HEK293 (cell line): ENCODE measurements around the gene CHMP1B.

Experiments
- CTCF ChIA-PET: fragments of 350-600 bp; formaldehyde crosslinking; extraction: SDS; loops from one replicate; lab custom pipeline; 2021; ENCODE audit warnings: antibody characterized with exemption; lab: Yijun Ruan, JAX
- POLR2A ChIA-PET: fragments of 300-600 bp; formaldehyde crosslinking; extraction: SDS; loops from one replicate; lab custom pipeline; 2020; ENCODE audit warnings: antibody characterized with exemption, inconsistent platforms; lab: Yijun Ruan, JAX
- H3K27ac ChIP-seq: fragments of 200-500 bp; sonication (Bioruptor generic); 2 replicates; pipeline ENCODE4 v1.5.1; 2014; ENCODE audit warnings: low read depth, low read length, control low read depth, inconsistent platforms; ENCODE audit errors: extremely low read depth
- H3K36me3 ChIP-seq, 2 experiments: fragments of 200-500 bp in 1 of 2; sonication (Bioruptor generic) in 1 of 2; 1 replicate in 1 of 2; 2 replicates in 1 of 2; pipeline ENCODE4 v1.5.1; 2014 to 2017; ENCODE audit warnings: inconsistent platforms in 2 of 2, low read length in 2 of 2; ENCODE audit not compliant: control insufficient read depth in 2 of 2, insufficient read depth in 1 of 2
- H3K4me1 ChIP-seq: fragments of 200-500 bp; sonication (Bioruptor generic); 2 replicates; pipeline ENCODE4 v1.5.1; 2014; ENCODE audit warnings: mild to moderate bottlenecking, low read length, inconsistent platforms; ENCODE audit not compliant: control insufficient read depth, insufficient read depth
- H3K4me3 ChIP-seq: 2 replicates; pipeline ENCODE4 v1.5.1; 2011; ENCODE audit warnings: low read depth, mild to moderate bottlenecking, control low read depth, low read length, moderate library complexity
- H3K9me3 ChIP-seq: fragments of 200-500 bp; sonication (Bioruptor generic); 2 replicates; pipeline ENCODE4 v1.5.1; 2014; ENCODE audit warnings: low read depth, low read length, inconsistent platforms; ENCODE audit not compliant: control insufficient read depth, insufficient read depth
- GLIS1 ChIP-seq: fragments of 450-650 bp; formaldehyde crosslinking; IDR thresholded peaks from 2 replicates; pipeline ENCODE4 v1.5.1; 2016; ENCODE audit warnings: missing biosample characterization, missing genetic modification characterization
- KLF10 ChIP-seq: fragments of 450-650 bp; IDR thresholded peaks from 2 replicates; pipeline ENCODE4 v1.5.1; 2018; ENCODE audit warnings: missing biosample characterization, mild to moderate bottlenecking, missing genetic modification characterization
- KLF7 ChIP-seq: fragments of 450-650 bp; formaldehyde crosslinking; IDR thresholded peaks from 2 replicates; pipeline ENCODE4 v1.5.1; 2016; ENCODE audit warnings: missing biosample characterization, missing genetic modification characterization, borderline replicate concordance
- MZF1 ChIP-seq: fragments of 450-650 bp; formaldehyde crosslinking; IDR thresholded peaks from 2 replicates; pipeline ENCODE4 v1.5.1; 2017; ENCODE audit warnings: missing biosample characterization, missing genetic modification characterization, borderline replicate concordance
- ZBTB1 ChIP-seq: fragments of 450-650 bp; formaldehyde crosslinking; IDR thresholded peaks from 2 replicates; pipeline ENCODE4 v1.5.1; 2016; ENCODE audit warnings: missing biosample characterization, missing genetic modification characterization
- ZBTB8A ChIP-seq: fragments of 450-650 bp; formaldehyde crosslinking; IDR thresholded peaks from 2 replicates; pipeline ENCODE4 v1.5.1; 2016; ENCODE audit warnings: missing biosample characterization, missing genetic modification characterization
- ZNF114 ChIP-seq: fragments of 450-650 bp; formaldehyde crosslinking; IDR thresholded peaks from 2 replicates; pipeline ENCODE4 v1.5.0; 2017; ENCODE audit warnings: missing biosample characterization, missing genetic modification characterization
- ZNF146 ChIP-seq: fragments of 450-650 bp; formaldehyde crosslinking; IDR thresholded peaks from 2 replicates; pipeline ENCODE4 v1.5.1; 2016; ENCODE audit warnings: missing biosample characterization, missing genetic modification characterization
- ZNF174 ChIP-seq: fragments of 450-650 bp; formaldehyde crosslinking; IDR thresholded peaks from 2 replicates; pipeline ENCODE4 v1.5.0; 2017; ENCODE audit warnings: missing biosample characterization, mild to moderate bottlenecking, missing genetic modification characterization
- ZNF2 ChIP-seq: fragments of 450-650 bp; formaldehyde crosslinking; IDR thresholded peaks from 2 replicates; pipeline ENCODE4 v1.5.1; 2016; ENCODE audit warnings: missing biosample characterization, missing genetic modification characterization
- ZNF23 ChIP-seq: fragments of 450-650 bp; formaldehyde crosslinking; IDR thresholded peaks from 2 replicates; pipeline ENCODE4 v1.5.1; 2016; ENCODE audit warnings: missing biosample characterization, missing genetic modification characterization, borderline replicate concordance
- ZNF24 ChIP-seq: fragments of 450-650 bp; formaldehyde crosslinking; IDR thresholded peaks from 2 replicates; pipeline ENCODE4 v1.5.1; 2016; ENCODE audit warnings: missing biosample characterization, missing genetic modification characterization
- ZNF391 ChIP-seq: fragments of 450-650 bp; formaldehyde crosslinking; IDR thresholded peaks from 2 replicates; pipeline ENCODE4 v1.5.1; 2016; ENCODE audit warnings: low read depth, missing biosample characterization, missing genetic modification characterization, borderline replicate concordance
- ZNF394 ChIP-seq: fragments of 450-650 bp; formaldehyde crosslinking; IDR thresholded peaks from 2 replicates; pipeline ENCODE4 v1.5.1; 2016; ENCODE audit warnings: missing biosample characterization, missing genetic modification characterization, mild to moderate bottlenecking, moderate library complexity, borderline replicate concordance
- ZNF404 ChIP-seq: fragments of 450-650 bp; formaldehyde crosslinking; IDR thresholded peaks from 2 replicates; pipeline ENCODE4 v1.5.1; 2017; ENCODE audit warnings: missing biosample characterization, missing genetic modification characterization
- ZNF416 ChIP-seq: fragments of 450-650 bp; formaldehyde crosslinking; IDR thresholded peaks from 2 replicates; pipeline ENCODE4 v1.5.1; 2016; ENCODE audit warnings: missing biosample characterization, missing genetic modification characterization
- ZNF580 ChIP-seq: fragments of 450-650 bp; formaldehyde crosslinking; IDR thresholded peaks from 2 replicates; pipeline ENCODE4 v1.5.1; 2016; ENCODE audit warnings: missing biosample characterization, missing genetic modification characterization
- ZNF621 ChIP-seq: fragments of 450-650 bp; formaldehyde crosslinking; IDR thresholded peaks from 2 replicates; pipeline ENCODE4 v1.5.1; 2017; ENCODE audit warnings: missing biosample characterization, missing genetic modification characterization
- ZNF624 ChIP-seq: fragments of 450-650 bp; formaldehyde crosslinking; IDR thresholded peaks from 2 replicates; pipeline ENCODE4 v1.5.1; 2017; ENCODE audit warnings: missing biosample characterization, missing genetic modification characterization
- ZNF707 ChIP-seq: fragments of 450-650 bp; formaldehyde crosslinking; IDR thresholded peaks from 2 replicates; pipeline ENCODE4 v1.5.1; 2016; ENCODE audit warnings: missing biosample characterization, missing genetic modification characterization
- TF ChIP-seq, protein P1 (sequence below): fragments of 450-650 bp; formaldehyde crosslinking; IDR thresholded peaks from 2 replicates; pipeline ENCODE4 v1.5.1; 2016; ENCODE audit warnings: missing biosample characterization, missing genetic modification characterization, low read depth
- TF ChIP-seq, protein P2 (sequence below): fragments of 450-650 bp; IDR thresholded peaks from 2 replicates; pipeline ENCODE4 v1.5.1; 2018; ENCODE audit warnings: missing biosample characterization, missing genetic modification characterization
- TF ChIP-seq, protein P3 (sequence below): fragments of 450-650 bp; formaldehyde crosslinking; IDR thresholded peaks from 2 replicates; pipeline ENCODE4 v1.5.1; 2016; ENCODE audit warnings: missing biosample characterization, missing genetic modification characterization
- TF ChIP-seq, protein P4 (sequence below): fragments of 450-650 bp; formaldehyde crosslinking; IDR thresholded peaks from 2 replicates; pipeline ENCODE4 v1.5.1; 2017; ENCODE audit warnings: missing biosample characterization, mild to moderate bottlenecking, missing genetic modification characterization, moderate library complexity
- TF ChIP-seq, protein P5 (sequence below): fragments of 450-650 bp; formaldehyde crosslinking; IDR thresholded peaks from 2 replicates; pipeline ENCODE4 v1.5.1; 2017; ENCODE audit warnings: missing biosample characterization, missing genetic modification characterization
- TF ChIP-seq, protein P6 (sequence below): fragments of 450-650 bp; formaldehyde crosslinking; optimal IDR thresholded peaks from 2 replicates; pipeline ENCODE3; 2016; ENCODE audit warnings: missing biosample characterization, mild to moderate bottlenecking, missing genetic modification characterization

Gene CHMP1B

GRCh38 chr18:11801573-11801972 lies 49.6 kb upstream of the CHMP1B start:
- Histone ChIP-seq H3K36me3 (no peaks in the 10 kb centered on the region), H3K4me3 (no peak overlapping the region), H3K9me3 (no peaks in the 10 kb centered on the region), H3K4me1 (peaks cover 3% of the 10 kb centered on the region; the same call in 1 of the 2 replicates), H3K27ac (no peak overlapping the region)
- CTCF ChIA-PET: interaction anchor here (0.5 to 0.9 kb wide), 3 partner anchors 9 to 72 kb away, joined by 3 to 7 read pairs (median 3); no protein-coding TSS in a partner anchor
- POLR2A ChIA-PET: no interaction called here
- TF ChIP-seq ZNF146 (tag by site-specific recombination) (no peak), ZNF391 (no peak), MZF1 (no peak)
- TF ChIP-seq, protein P1, sequence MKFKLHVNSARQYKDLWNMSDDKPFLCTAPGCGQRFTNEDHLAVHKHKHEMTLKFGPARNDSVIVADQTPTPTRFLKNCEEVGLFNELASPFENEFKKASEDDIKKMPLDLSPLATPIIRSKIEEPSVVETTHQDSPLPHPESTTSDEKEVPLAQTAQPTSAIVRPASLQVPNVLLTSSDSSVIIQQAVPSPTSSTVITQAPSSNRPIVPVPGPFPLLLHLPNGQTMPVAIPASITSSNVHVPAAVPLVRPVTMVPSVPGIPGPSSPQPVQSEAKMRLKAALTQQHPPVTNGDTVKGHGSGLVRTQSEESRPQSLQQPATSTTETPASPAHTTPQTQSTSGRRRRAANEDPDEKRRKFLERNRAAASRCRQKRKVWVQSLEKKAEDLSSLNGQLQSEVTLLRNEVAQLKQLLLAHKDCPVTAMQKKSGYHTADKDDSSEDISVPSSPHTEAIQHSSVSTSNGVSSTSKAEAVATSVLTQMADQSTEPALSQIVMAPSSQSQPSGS (tag by site-specific recombination): peak; percentile 49; the same call in 1 of the 2 replicates

GRCh38 chr18:11802158-11802557 lies 49.1 kb upstream of the CHMP1B start:
- CTCF ChIA-PET: interaction anchor here (0.7 to 0.9 kb wide), 2 partner anchors 8 to 16 kb away, joined by 3 read pairs; no protein-coding TSS in a partner anchor

DNA sequence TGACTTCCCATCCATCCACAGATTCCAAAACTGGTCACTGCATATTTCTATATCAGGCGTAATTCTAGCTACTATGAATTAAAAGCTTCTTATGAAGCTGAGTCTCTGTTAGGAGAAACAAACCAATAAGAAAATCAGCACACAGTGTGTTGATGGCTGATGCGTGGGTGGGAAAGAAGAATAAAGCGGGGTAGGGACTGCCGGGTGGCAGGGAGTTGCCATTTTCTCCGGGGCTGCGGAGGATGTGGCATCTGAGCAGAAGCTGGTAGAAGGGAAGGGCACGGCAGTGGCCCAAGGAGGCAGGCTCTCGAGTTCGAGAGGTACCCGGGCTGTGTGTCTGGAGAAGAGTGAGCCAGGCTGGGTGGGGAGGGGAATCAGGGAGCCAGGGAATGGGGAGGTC lies 48.6 kb upstream of the CHMP1B start:
- Histone ChIP-seq H3K36me3 (no peaks in the 10 kb centered on the region), H3K27ac (no peak overlapping the region), H3K9me3 (no peaks in the 10 kb centered on the region), H3K4me3 (no peak overlapping the region), H3K4me1 (peaks cover 3% of the 10 kb centered on the region; the same call in 1 of the 2 replicates)
- ChIA-PET POLR2A (no interaction called here), CTCF (no interaction called here)
- TF ChIP-seq ZNF580 (tag by site-specific recombination) (no peak), ZNF174 (tag by site-specific recombination) (no peak), ZNF114 (tag by site-specific recombination) (no peak), ZNF404 (tag by site-specific recombination) (no peak), ZBTB8A (no peak), ZNF707 (tag by site-specific recombination) (no peak), KLF7 (tag by site-specific recombination) (no peak), ZNF394 (no peak), ZNF416 (tag by site-specific recombination) (no peak), ZNF624 (no peak)
- TF ChIP-seq, protein P2, sequence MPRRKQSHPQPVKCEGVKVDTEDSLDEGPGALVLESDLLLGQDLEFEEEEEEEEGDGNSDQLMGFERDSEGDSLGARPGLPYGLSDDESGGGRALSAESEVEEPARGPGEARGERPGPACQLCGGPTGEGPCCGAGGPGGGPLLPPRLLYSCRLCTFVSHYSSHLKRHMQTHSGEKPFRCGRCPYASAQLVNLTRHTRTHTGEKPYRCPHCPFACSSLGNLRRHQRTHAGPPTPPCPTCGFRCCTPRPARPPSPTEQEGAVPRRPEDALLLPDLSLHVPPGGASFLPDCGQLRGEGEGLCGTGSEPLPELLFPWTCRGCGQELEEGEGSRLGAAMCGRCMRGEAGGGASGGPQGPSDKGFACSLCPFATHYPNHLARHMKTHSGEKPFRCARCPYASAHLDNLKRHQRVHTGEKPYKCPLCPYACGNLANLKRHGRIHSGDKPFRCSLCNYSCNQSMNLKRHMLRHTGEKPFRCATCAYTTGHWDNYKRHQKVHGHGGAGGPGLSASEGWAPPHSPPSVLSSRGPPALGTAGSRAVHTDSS (tag by site-specific recombination): no peak
- TF ChIP-seq, protein P3, sequence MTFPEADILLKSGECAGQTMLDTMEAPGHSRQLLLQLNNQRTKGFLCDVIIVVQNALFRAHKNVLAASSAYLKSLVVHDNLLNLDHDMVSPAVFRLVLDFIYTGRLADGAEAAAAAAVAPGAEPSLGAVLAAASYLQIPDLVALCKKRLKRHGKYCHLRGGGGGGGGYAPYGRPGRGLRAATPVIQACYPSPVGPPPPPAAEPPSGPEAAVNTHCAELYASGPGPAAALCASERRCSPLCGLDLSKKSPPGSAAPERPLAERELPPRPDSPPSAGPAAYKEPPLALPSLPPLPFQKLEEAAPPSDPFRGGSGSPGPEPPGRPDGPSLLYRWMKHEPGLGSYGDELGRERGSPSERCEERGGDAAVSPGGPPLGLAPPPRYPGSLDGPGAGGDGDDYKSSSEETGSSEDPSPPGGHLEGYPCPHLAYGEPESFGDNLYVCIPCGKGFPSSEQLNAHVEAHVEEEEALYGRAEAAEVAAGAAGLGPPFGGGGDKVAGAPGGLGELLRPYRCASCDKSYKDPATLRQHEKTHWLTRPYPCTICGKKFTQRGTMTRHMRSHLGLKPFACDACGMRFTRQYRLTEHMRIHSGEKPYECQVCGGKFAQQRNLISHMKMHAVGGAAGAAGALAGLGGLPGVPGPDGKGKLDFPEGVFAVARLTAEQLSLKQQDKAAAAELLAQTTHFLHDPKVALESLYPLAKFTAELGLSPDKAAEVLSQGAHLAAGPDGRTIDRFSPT (tag by site-specific recombination): no peak
- TF ChIP-seq, protein P4, sequence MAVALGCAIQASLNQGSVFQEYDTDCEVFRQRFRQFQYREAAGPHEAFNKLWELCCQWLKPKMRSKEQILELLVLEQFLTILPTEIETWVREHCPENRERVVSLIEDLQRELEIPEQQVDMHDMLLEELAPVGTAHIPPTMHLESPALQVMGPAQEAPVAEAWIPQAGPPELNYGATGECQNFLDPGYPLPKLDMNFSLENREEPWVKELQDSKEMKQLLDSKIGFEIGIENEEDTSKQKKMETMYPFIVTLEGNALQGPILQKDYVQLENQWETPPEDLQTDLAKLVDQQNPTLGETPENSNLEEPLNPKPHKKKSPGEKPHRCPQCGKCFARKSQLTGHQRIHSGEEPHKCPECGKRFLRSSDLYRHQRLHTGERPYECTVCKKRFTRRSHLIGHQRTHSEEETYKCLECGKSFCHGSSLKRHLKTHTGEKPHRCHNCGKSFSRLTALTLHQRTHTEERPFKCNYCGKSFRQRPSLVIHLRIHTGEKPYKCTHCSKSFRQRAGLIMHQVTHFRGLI (tag by site-specific recombination): no peak
- TF ChIP-seq, protein P5, sequence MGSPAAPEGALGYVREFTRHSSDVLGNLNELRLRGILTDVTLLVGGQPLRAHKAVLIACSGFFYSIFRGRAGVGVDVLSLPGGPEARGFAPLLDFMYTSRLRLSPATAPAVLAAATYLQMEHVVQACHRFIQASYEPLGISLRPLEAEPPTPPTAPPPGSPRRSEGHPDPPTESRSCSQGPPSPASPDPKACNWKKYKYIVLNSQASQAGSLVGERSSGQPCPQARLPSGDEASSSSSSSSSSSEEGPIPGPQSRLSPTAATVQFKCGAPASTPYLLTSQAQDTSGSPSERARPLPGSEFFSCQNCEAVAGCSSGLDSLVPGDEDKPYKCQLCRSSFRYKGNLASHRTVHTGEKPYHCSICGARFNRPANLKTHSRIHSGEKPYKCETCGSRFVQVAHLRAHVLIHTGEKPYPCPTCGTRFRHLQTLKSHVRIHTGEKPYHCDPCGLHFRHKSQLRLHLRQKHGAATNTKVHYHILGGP (tag by site-specific recombination): no peak

More at GRCh38 chr18:11802158-11802557, 49.1 kb upstream of the CHMP1B start:
- no peak overlapping the region for H3K27ac ChIP-seq
- TF ChIP-seq GLIS1 (tag by site-specific recombination) (no peak), ZBTB1 (tag by site-specific recombination) (no peak), KLF10 (no peak), ZNF2 (tag by site-specific recombination) (no peak), ZNF621 (tag by site-specific recombination) (no peak), ZNF23 (tag by site-specific recombination) (no peak), ZNF24 (tag by site-specific recombination) (no peak), ZNF404 (tag by site-specific recombination) (no peak)
- TF ChIP-seq, protein P6, sequence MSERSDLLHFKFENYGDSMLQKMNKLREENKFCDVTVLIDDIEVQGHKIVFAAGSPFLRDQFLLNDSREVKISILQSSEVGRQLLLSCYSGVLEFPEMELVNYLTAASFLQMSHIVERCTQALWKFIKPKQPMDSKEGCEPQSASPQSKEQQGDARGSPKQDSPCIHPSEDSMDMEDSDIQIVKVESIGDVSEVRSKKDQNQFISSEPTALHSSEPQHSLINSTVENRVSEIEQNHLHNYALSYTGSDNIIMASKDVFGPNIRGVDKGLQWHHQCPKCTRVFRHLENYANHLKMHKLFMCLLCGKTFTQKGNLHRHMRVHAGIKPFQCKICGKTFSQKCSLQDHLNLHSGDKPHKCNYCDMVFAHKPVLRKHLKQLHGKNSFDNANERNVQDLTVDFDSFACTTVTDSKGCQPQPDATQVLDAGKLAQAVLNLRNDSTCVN (tag by site-specific recombination): no peak
- TF ChIP-seq, all 188 proteins: peak for 0
- POLR2A ChIA-PET: no interaction called here
- Histone ChIP-seq H3K36me3 (no peaks in the 10 kb centered on the region), H3K9me3 (no peaks in the 10 kb centered on the region), H3K4me3 (no peak overlapping the region), H3K4me1 (peaks cover 3% of the 10 kb centered on the region; the same call in 1 of the 2 replicates)
